GM23338 (cell line): ENCODE results near the gene AMPD2. TPM values are rescaled to one million over a fixed set of nuclear protein-coding genes. Genes with fewer than 3 reads are reported as not detected.

Experiments used
- ATAC-seq: fragments of 200-7000 bp; cut with Tn5 transposase; 3 replicates; pipeline ENCODE4 v1.9.1; 2020
- DNase-seq: peaks from one replicate; pipeline ENCODE4 v3.0.0-alpha.2; 2015; ENCODE audit warnings: low spot score
- H2AFZ ChIP-seq: fragments of 200-600 bp; sonication (generic); 2 replicates; pipeline ENCODE4 v1.8.0; 2016; ENCODE audit warnings: antibody characterized with exemption, mild to moderate bottlenecking, moderate library complexity
- H3F3A ChIP-seq: fragments of 200-600 bp; sonication (generic); replicated peaks from 2 replicates; pipeline ENCODE4 v1.8.0; 2017; ENCODE audit warnings: antibody characterized with exemption, mixed run types, low read depth
- H3K27ac ChIP-seq: fragments of 200-600 bp; sonication (generic); 2 replicates; pipeline ENCODE4 v1.6.1; 2016; ENCODE audit warnings: low read depth
- H3K27me3 ChIP-seq: fragments of 200-600 bp; sonication (generic); 2 replicates; pipeline ENCODE4 v1.8.0; 2016; ENCODE audit warnings: mild to moderate bottlenecking, mixed run types, moderate library complexity; ENCODE audit not compliant: insufficient read depth
- H3K36me3 ChIP-seq: fragments of 200-600 bp; sonication (generic); 2 replicates; pipeline ENCODE4 v1.8.0; 2016; ENCODE audit warnings: mild to moderate bottlenecking; ENCODE audit not compliant: insufficient read depth
- H3K4me1 ChIP-seq: fragments of 200-600 bp; sonication (generic); 2 replicates; pipeline ENCODE4 v1.8.0; 2016; ENCODE audit warnings: mild to moderate bottlenecking, moderate library complexity; ENCODE audit not compliant: insufficient read depth
- H3K4me2 ChIP-seq: fragments of 200-600 bp; sonication (generic); 2 replicates; pipeline ENCODE4 v1.7.1; 2017; ENCODE audit warnings: mixed run types
- H3K4me3 ChIP-seq: fragments of 200-600 bp; sonication (generic); 2 replicates; pipeline ENCODE4 v1.6.1; 2016; ENCODE audit warnings: mixed run types
- H3K79me2 ChIP-seq: fragments of 200-600 bp; sonication (generic); replicated peaks from 2 replicates; pipeline ENCODE4 v1.8.0; 2017; ENCODE audit warnings: mild to moderate bottlenecking; ENCODE audit not compliant: insufficient read depth
- H3K9me2 ChIP-seq: fragments of 200-600 bp; sonication (generic); 2 replicates; pipeline ENCODE4 v1.8.0; 2017; ENCODE audit not compliant: insufficient read depth
- H4K20me1 ChIP-seq: fragments of 200-600 bp; sonication (generic); replicated peaks from 2 replicates; pipeline ENCODE4 v1.8.0; 2017; ENCODE audit warnings: mild to moderate bottlenecking; ENCODE audit not compliant: insufficient read depth
- H3K27ac Mint-ChIP-seq: 2 replicates; pipeline ENCODE4 v1.8.0; 2020; ENCODE audit warnings: inconsistent platforms, mild to moderate bottlenecking, moderate library complexity, mixed read lengths
- H3K27me3 Mint-ChIP-seq: 3 replicates; pipeline ENCODE4 v1.8.0; 2022; ENCODE audit warnings: low read depth, mild to moderate bottlenecking, moderate library complexity, mixed read lengths, inconsistent platforms; ENCODE audit not compliant: insufficient read depth, poor library complexity
- H3K36me3 Mint-ChIP-seq: 3 replicates; pipeline ENCODE4 v1.8.0; 2021; ENCODE audit warnings: low read depth, mild to moderate bottlenecking, inconsistent platforms, moderate library complexity, mixed read lengths
- H3K4me1 Mint-ChIP-seq: 3 replicates; pipeline ENCODE4 v1.8.0; 2020; ENCODE audit warnings: mild to moderate bottlenecking, inconsistent platforms, mixed read lengths
- H3K4me3 Mint-ChIP-seq: 3 replicates; pipeline ENCODE4 v1.8.0; 2021; ENCODE audit warnings: moderate library complexity, mild to moderate bottlenecking, inconsistent platforms, mixed read lengths
- H3K9me3 Mint-ChIP-seq: 3 replicates; pipeline ENCODE4 v1.8.0; 2020; ENCODE audit warnings: moderate library complexity, mild to moderate bottlenecking, inconsistent platforms, mixed read lengths
- EZH2phosphoT487 ChIP-seq: fragments of 200-600 bp; sonication (generic); IDR thresholded peaks from one replicate; pipeline ENCODE4 v1.8.1; 2018; ENCODE audit warnings: antibody characterized with exemption; ENCODE audit not compliant: unreplicated experiment
- JUNB ChIP-seq: IDR thresholded peaks from one replicate; pipeline ENCODE4 v1.6.1; 2016; ENCODE audit warnings: antibody characterized with exemption; ENCODE audit not compliant: unreplicated experiment
- NANOG ChIP-seq: IDR thresholded peaks from 2 replicates; pipeline ENCODE4 v1.6.1; 2016; ENCODE audit warnings: antibody characterized with exemption, borderline replicate concordance
- POLR2AphosphoS5 ChIP-seq: IDR thresholded peaks from 2 replicates; pipeline ENCODE4 v1.6.1; 2016; ENCODE audit warnings: antibody characterized with exemption, low read depth
- REST ChIP-seq: IDR thresholded peaks from one replicate; pipeline ENCODE4 v1.6.1; 2018; ENCODE audit warnings: antibody characterized with exemption; ENCODE audit not compliant: unreplicated experiment
- STAT1 ChIP-seq: IDR thresholded peaks from one replicate; pipeline ENCODE4 v1.6.1; 2016; ENCODE audit warnings: antibody characterized with exemption; ENCODE audit not compliant: unreplicated experiment
- ZNF114 ChIP-seq: fragments of 250-450 bp; sonication (Bioruptor Pico); IDR thresholded peaks from 2 replicates; pipeline ENCODE4 v1.5.0; 2020; ENCODE audit warnings: mild to moderate bottlenecking, moderate library complexity
- ZNF331 ChIP-seq: fragments of 250-450 bp; sonication (Bioruptor Pico); IDR thresholded peaks from 2 replicates; pipeline ENCODE4 v1.5.0; 2020; ENCODE audit warnings: low read depth, mild to moderate bottlenecking, moderate library complexity
- ZNF462 ChIP-seq: fragments of 250-450 bp; sonication (Bioruptor Pico); IDR thresholded peaks from 2 replicates; pipeline ENCODE4 v1.5.0; 2020; ENCODE audit warnings: mild to moderate bottlenecking, moderate library complexity
- polyA plus RNA-seq: library from polyadenylated mRNA; unstranded; fragments of >200 nt; fragmentation: Nextera tagmentation; extraction: Ambion mirVana; gene quantifications from 2 replicates; pipeline ENCODE4 v1.2.1, GENCODE V29; 2016
- total RNA-seq: library from RNA; depleted of rRNA; stranded (reverse); fragments of >200 nt; shearing (Covaris generic); gene quantifications from 2 replicates; pipeline ENCODE4 v1.2.3, GENCODE V29; 2014
- TF ChIP-seq, protein P1 (sequence below), 2 experiments: fragments of 200-600 bp in 1 of 2; sonication (generic) in 1 of 2; conservative IDR thresholded peaks; 2 replicates each; pipeline versions ENCODE4 v1.5.1 to v1.6.1; 2016 to 2017; ENCODE audit warnings: antibody characterized with exemption in 2 of 2, low read depth in 2 of 2, mild to moderate bottlenecking in 2 of 2, moderate library complexity in 1 of 2

Gene AMPD2
- total and polyA plus RNA-seq, 2 experiments from 2014 or later, result 24.5 to 62.1 TPM

DNA sequence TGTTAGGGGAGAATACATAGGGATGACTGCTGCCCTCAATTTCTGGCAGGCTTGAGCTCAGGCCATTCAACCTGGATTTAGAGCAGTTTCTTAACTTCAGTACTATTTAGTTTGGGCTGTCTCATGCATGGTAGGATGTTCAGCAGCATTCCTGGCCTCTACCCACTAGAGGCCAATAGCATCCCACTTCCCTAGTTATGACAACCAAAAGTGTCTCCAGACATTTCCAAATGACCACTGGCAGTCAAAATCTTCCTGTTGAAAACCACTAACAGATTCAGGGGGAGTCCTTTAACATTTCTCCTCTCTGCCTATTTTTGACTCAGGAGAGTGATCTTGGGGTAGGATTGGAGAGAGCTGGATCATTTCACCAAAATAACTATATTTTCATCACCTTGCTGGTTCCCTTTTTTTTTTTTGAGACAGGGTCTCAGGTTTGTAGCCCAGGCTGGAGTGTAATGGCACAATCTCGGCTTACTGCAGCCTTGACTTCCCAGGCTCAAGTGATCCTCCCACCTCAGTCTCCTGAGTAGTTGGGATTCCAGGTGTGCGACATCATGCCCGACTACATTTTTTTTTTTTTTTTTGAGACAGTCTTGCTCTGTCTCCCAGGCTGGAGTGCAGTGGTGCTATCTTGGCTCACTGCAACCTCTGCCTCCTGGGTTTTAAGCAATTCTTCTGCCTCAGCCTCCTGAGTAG is 8.9 kb upstream of the AMPD2 start:
- Histone ChIP-seq H3K36me3 (no peaks in the 10 kb centered on the region), H3K27me3 (no peaks in the 10 kb centered on the region), H3K4me3 (no peak overlapping the region), H2AFZ (no peak overlapping the region), H4K20me1 (no peaks in the 10 kb centered on the region), H3K9me2 (peaks cover 13% of the 10 kb centered on the region; the same call in 1 of the 2 replicates), H3K27ac (peak overlapping the region; percentile 57; the same call in 1 of the 2 replicates), H3K4me2 (no peak overlapping the region), H3K4me1 (peaks cover 23% of the 10 kb centered on the region), H3K79me2 (no peaks in the 10 kb centered on the region), H3F3A (no peaks in the 10 kb centered on the region)
- Mint-ChIP-seq H3K36me3 (no peaks in the 10 kb centered on the region), H3K9me3 (no peaks in the 10 kb centered on the region), H3K27ac (no peak overlapping the region), H3K4me3 (no peak overlapping the region), H3K27me3 (no peaks in the 10 kb centered on the region), H3K4me1 (peaks cover 23% of the 10 kb centered on the region; the same call in 2 of the 3 replicates)
- ATAC-seq, result peak; percentile 17; the same call in 2 of the 3 replicates
- no peak for TF ChIP-seq ZNF462
- no peak for TF ChIP-seq ZNF331
- no peak for TF ChIP-seq REST
- TF ChIP-seq ZNF114 (CRISPR knock-in tag), result no peak
- no peak for TF ChIP-seq STAT1
- no peak for TF ChIP-seq NANOG
- TF ChIP-seq EZH2phosphoT487, result no peak
- no peak for TF ChIP-seq POLR2AphosphoS5
- TF ChIP-seq JUNB, result no peak
- TF ChIP-seq, protein P1, sequence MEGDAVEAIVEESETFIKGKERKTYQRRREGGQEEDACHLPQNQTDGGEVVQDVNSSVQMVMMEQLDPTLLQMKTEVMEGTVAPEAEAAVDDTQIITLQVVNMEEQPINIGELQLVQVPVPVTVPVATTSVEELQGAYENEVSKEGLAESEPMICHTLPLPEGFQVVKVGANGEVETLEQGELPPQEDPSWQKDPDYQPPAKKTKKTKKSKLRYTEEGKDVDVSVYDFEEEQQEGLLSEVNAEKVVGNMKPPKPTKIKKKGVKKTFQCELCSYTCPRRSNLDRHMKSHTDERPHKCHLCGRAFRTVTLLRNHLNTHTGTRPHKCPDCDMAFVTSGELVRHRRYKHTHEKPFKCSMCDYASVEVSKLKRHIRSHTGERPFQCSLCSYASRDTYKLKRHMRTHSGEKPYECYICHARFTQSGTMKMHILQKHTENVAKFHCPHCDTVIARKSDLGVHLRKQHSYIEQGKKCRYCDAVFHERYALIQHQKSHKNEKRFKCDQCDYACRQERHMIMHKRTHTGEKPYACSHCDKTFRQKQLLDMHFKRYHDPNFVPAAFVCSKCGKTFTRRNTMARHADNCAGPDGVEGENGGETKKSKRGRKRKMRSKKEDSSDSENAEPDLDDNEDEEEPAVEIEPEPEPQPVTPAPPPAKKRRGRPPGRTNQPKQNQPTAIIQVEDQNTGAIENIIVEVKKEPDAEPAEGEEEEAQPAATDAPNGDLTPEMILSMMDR (conservative IDR thresholded peaks at IDR 0.05; ENCODE audit: low read depth in 2 of 2), result no peak
- DNase-seq, result peak; percentile 24
